DMS114 treated with DMSO at 0.1 percent for 48 hours (cell line): ENCODE measurements around the gene ABCF2.

Experiments
- DNase-seq: peaks from one replicate; lab custom pipeline; 2025; ENCODE audit not compliant: unreplicated experiment; lab: John Stamatoyannopoulos, UW

ABCF2 gene

GRCh38 chr7:151195616-151196450 is 31.2 kb downstream of the ABCF2 start:
- no peak for DNase-seq

GRCh38 chr7:151194188-151194587 is 32.8 kb downstream of the ABCF2 start:
- no peak for DNase-seq

GRCh38 chr7:151193203-151193978 is 33.6 kb downstream of the ABCF2 start:
- no peak for DNase-seq

GRCh38 chr7:151192002-151192539 is 34.9 kb downstream of the ABCF2 start:
- no peak for DNase-seq

GRCh38 chr7:151191544-151191943 is 35.5 kb downstream of the ABCF2 start:
- no peak for DNase-seq

GRCh38 chr7:151189038-151189437 is 38.0 kb downstream of the ABCF2 start:
- no peak for DNase-seq

GRCh38 chr7:151188252-151188542 is 38.8 kb downstream of the ABCF2 start:
- no peak for DNase-seq

GRCh38 chr7:151187409-151188251 is 39.4 kb downstream of the ABCF2 start:
- no peak for DNase-seq

GRCh38 chr7:151186640-151187408 is 40.2 kb downstream of the ABCF2 start, which contains the start of gene ASB10:
Gene ASB10 (minus strand): TSS chr7:151187250. CDS start chr7:151187130, 120 bp downstream.
- no peak for DNase-seq

- DNase-seq = no peak
These were observed 41.0 kb downstream of the ABCF2 start for GRCh38 chr7:151185762-151186639.

GRCh38 chr7:151181011-151181431 is 46.0 kb downstream of the ABCF2 start:
- no peak for DNase-seq

- no peak for DNase-seq
These were observed 47.1 kb downstream of the ABCF2 start for GRCh38 chr7:151179946-151180345.

- no peak for DNase-seq
These were observed 47.6 kb downstream of the ABCF2 start for GRCh38 chr7:151179287-151179860.

GRCh38 chr7:151178831-151179230 is 48.2 kb downstream of the ABCF2 start:
- no peak for DNase-seq

- no peak for DNase-seq
These were observed 48.8 kb downstream of the ABCF2 start for GRCh38 chr7:151178236-151178635.

GRCh38 chr7:151177310-151177709 is 49.7 kb downstream of the ABCF2 start:
- no peak for DNase-seq

GRCh38 chr7:151176401-151176800 is 50.6 kb downstream of the ABCF2 start:
- DNase-seq = no peak

GRCh38 chr7:151175793-151176311 is 51.2 kb downstream of the ABCF2 start:
- no peak for DNase-seq
